Mesendoderm (in vitro differentiated cells): ENCODE measurements around the gene IGF1R.
A peak's percentile ranks its signal among the peaks of the same experiment; 100 is the strongest.

Experiments used
- DNase-seq: peaks from one replicate; pipeline ENCODE4 v3.0.0; 2013
- H2AK5ac ChIP-seq: 2 replicates; pipeline ENCODE4 v1.6.1; 2013; ENCODE audit warnings: low read length, inconsistent platforms
- H2BK120ac ChIP-seq: 2 replicates; pipeline ENCODE4 v1.6.1; 2013; ENCODE audit warnings: low read depth, mild to moderate bottlenecking, low read length, moderate library complexity, mixed read lengths
- H2BK15ac ChIP-seq: replicated peaks from 2 replicates; pipeline ENCODE4 v1.6.1; 2013; ENCODE audit warnings: low read depth, mild to moderate bottlenecking, moderate library complexity
- H2BK5ac ChIP-seq: 2 replicates; pipeline ENCODE4 v1.6.1; 2013; ENCODE audit warnings: low read length, inconsistent platforms
- H3K18ac ChIP-seq: 2 replicates; pipeline ENCODE4 v1.6.1; 2013; ENCODE audit warnings: mild to moderate bottlenecking, low read length, mixed read lengths
- H3K23ac ChIP-seq: one replicate; pipeline ENCODE4 v1.6.1; 2013; ENCODE audit warnings: low read length
- H3K27ac ChIP-seq: 2 replicates; pipeline ENCODE4 v1.5.1; 2013; ENCODE audit warnings: low read depth, mild to moderate bottlenecking, inconsistent platforms, low read length, moderate library complexity
- H3K27me3 ChIP-seq: 2 replicates; pipeline ENCODE4 v1.6.1; 2013; ENCODE audit warnings: low read length, control low read depth, mild to moderate bottlenecking, inconsistent platforms; ENCODE audit not compliant: insufficient read depth, poor library complexity
- H3K36me3 ChIP-seq: 2 replicates; pipeline ENCODE4 v1.6.1; 2013; ENCODE audit warnings: low read length, inconsistent platforms; ENCODE audit not compliant: control insufficient read depth, insufficient read depth
- H3K4ac ChIP-seq: one replicate; pipeline ENCODE4 v1.6.1; 2013; ENCODE audit warnings: low read depth, mild to moderate bottlenecking, low read length, moderate library complexity
- H3K4me1 ChIP-seq: 2 replicates; pipeline ENCODE4 v1.6.1; 2013; ENCODE audit warnings: low read depth, low read length, inconsistent platforms; ENCODE audit not compliant: control insufficient read depth
- H3K4me2 ChIP-seq: 2 replicates; pipeline ENCODE4 v1.6.1; 2013; ENCODE audit warnings: low read length
- H3K4me3 ChIP-seq: 2 replicates; pipeline ENCODE4 v1.5.1; 2013; ENCODE audit warnings: mild to moderate bottlenecking, low read length
- H3K56ac ChIP-seq: one replicate; pipeline ENCODE4 v1.6.1; 2013; ENCODE audit warnings: low read length
- H3K79me1 ChIP-seq: 2 replicates; pipeline ENCODE4 v1.6.1; 2013; ENCODE audit warnings: low read length, inconsistent platforms
- H3K79me2 ChIP-seq: 2 replicates; pipeline ENCODE4 v1.6.1; 2013; ENCODE audit warnings: mild to moderate bottlenecking, low read length; ENCODE audit not compliant: control insufficient read depth, insufficient read depth
- H3K9ac ChIP-seq: 2 replicates; pipeline ENCODE4 v1.6.1; 2013; ENCODE audit warnings: low read length, inconsistent platforms
- H4K5ac ChIP-seq: one replicate; pipeline ENCODE4 v1.6.1; 2013; ENCODE audit warnings: low read length
- H4K8ac ChIP-seq: one replicate; pipeline ENCODE4 v1.6.1; 2013; ENCODE audit warnings: low read depth, mild to moderate bottlenecking, control low read depth, low read length, moderate library complexity
- WGBS: extraction: QIAGEN DNeasy Blood & Tissue Kit; methylation state at CpG from one replicate; pipeline ENCODE4 v1.1.7; 2013; ENCODE audit warnings: low lambda C conversion rate, missing lambda C conversion rate; ENCODE audit not compliant: insufficient coverage; ENCODE audit errors: extremely low coverage; 5-methylcytosine and 5-hydroxymethylcytosine counted together

The IGF1R gene

DNA sequence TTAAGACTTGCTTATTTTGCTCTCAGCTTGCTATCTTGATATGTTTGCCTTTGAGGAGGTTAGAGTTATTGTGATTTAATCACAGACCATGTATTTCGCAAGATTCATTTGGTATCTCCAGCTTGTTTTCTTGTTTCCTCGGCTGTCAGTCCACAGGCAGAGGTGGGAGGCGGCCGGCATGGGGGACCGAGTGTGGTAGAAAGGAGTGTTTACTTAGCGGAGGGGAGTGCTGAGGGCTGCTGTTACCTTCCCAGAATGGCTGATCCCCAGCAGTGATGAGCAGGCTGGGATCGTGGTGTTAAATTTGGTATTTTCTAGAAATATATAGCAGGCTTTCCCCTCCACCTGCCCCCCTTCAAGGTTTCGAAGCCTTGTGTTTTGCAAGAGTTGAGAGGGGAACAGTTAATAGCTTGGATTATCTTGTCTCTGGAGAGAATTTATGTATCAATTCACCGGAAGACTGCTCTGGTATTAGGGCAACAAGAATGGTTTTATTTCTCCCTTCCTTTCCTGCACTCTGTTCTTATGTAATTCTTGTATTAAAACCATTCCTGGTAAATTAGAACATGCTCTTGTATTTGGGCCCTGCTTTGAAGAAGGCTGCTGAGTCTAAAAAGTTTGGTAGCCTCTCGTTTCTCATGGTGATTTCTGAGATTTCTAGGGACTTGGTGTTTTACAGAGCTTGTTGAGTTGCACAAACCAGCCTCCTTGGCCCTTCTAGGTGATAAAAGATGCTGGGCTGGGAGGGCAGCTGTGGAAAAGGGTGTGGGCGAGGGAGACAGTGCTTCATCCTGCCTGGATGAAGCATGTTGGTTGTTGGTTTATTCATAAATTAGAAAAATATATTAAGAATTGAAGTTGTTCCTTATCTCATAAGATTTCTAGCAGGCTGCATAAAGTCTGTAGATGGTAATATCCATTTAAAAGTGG lies 151.4 kb downstream of the IGF1R start:
- peak overlapping the region; percentile 55 for H3K18ac ChIP-seq
- H3K79me2 ChIP-seq, result peaks cover 64% of the 10 kb centered on the region
- H2BK120ac ChIP-seq, result no peak overlapping the region
- H2BK15ac ChIP-seq, result peak overlapping the region; percentile 86
- no peak overlapping the region for H3K4me3 ChIP-seq
- H4K5ac ChIP-seq, result no peak overlapping the region
- H3K9ac ChIP-seq, result peak overlapping the region; percentile 26
- H3K23ac ChIP-seq, result peak overlapping the region; percentile 66
- peaks cover 44% of the 10 kb centered on the region for H3K79me1 ChIP-seq
- H3K4ac ChIP-seq, result peak overlapping the region; percentile 83
- no peaks in the 10 kb centered on the region for H3K27me3 ChIP-seq
- H2BK5ac ChIP-seq, result no peak overlapping the region
- H3K56ac ChIP-seq, result peak overlapping the region; percentile 60
- H3K4me2 ChIP-seq, result peak overlapping the region; percentile 61
- no peak overlapping the region for H4K8ac ChIP-seq
- peak overlapping the region; percentile 89 for H3K27ac ChIP-seq
- no CpG with 5 or more reads among the region's 11 CpGs for WGBS
- no peaks in the 10 kb centered on the region for H3K36me3 ChIP-seq
- DNase-seq, result peak; percentile 85
- H2AK5ac ChIP-seq, result no peak overlapping the region
- H3K4me1 ChIP-seq, result peaks cover 31% of the 10 kb centered on the region

DNA sequence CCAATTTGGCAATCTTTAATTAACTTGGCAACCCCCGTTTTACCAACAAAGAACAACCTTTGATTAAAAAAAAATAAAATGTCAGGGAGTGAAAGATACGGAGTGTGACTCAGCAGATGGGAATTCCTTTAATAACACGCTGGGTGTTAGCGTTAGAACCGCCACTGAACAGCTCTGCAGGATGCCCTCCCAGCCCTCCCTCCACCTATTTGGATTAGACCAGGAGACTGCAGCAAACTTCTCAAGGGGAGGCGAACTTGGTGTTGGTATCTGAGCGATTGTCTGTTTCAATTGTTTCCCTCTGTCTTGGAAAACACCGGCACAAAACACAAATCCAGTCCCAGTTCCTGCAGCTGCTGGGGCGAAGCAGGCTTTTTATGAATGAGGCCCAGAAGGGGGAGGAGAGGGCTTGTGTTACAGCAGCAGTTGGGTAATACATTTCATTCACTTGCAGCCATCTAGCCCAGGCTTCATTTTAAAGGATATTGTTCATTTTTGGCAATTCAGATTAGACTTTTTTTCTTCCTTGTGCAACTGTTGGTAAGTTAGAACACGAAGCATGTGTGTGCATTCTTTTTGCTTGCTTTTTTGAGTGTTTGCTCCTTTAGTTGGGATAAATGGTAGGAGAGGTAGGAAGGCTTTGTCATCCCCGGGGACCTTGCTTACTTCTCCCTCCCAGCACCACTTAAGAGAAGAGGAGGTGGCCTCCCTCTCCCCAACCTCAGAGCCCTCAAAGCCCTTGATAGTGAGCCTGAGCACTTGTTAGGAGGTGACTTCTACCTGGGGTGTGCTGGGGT lies 152.3 kb downstream of the IGF1R start:
- no peak overlapping the region for H4K8ac ChIP-seq
- H3K56ac ChIP-seq, result peak overlapping the region; percentile 84
- peak overlapping the region; percentile 6 for H3K9ac ChIP-seq
- peak overlapping the region; percentile 16 for H3K4me2 ChIP-seq
- no CpG with 5 or more reads among the region's 11 CpGs for WGBS
- no peaks in the 10 kb centered on the region for H3K27me3 ChIP-seq
- H3K79me1 ChIP-seq, result peaks cover 43% of the 10 kb centered on the region
- H3K79me2 ChIP-seq, result peaks cover 64% of the 10 kb centered on the region
- peak overlapping the region; percentile 25 for H3K23ac ChIP-seq
- no peak overlapping the region for H2BK120ac ChIP-seq
- H3K4ac ChIP-seq, result peak overlapping the region; percentile 81
- no peak overlapping the region for H2AK5ac ChIP-seq
- peak overlapping the region; percentile 94 for H3K27ac ChIP-seq
- peaks cover 31% of the 10 kb centered on the region for H3K4me1 ChIP-seq
- H3K4me3 ChIP-seq, result no peak overlapping the region
- peak overlapping the region; percentile 82 for H3K18ac ChIP-seq
- DNase-seq, result peak; percentile 95
- H2BK15ac ChIP-seq, result peak overlapping the region; percentile 37
- no peak overlapping the region for H4K5ac ChIP-seq
- H2BK5ac ChIP-seq, result peak overlapping the region; percentile 72
- no peaks in the 10 kb centered on the region for H3K36me3 ChIP-seq

DNA sequence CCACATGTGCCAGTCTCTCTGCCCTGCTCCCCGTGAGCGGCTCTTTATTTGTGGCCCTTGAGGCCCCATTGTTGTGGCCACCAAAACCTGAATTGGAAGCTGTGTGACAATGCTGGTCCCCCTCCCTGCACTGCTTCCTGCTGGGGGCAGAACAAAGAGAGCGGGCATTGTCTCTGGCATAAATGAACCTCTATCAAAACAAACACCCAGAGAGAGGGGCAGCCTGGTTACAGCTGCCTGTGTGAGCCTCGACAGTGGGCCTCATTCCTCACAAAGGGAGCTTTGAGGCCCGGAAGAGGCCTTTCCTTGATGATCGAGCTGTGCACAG lies 152.9 kb downstream of the IGF1R start:
- no peak overlapping the region for H2AK5ac ChIP-seq
- peak overlapping the region; percentile 82 for H3K18ac ChIP-seq
- peak overlapping the region; percentile 84 for H3K56ac ChIP-seq
- peaks cover 40% of the 10 kb centered on the region for H3K79me1 ChIP-seq
- H3K9ac ChIP-seq, result peak overlapping the region; percentile 23
- no peak overlapping the region for H4K5ac ChIP-seq
- peaks cover 63% of the 10 kb centered on the region for H3K79me2 ChIP-seq
- H2BK5ac ChIP-seq, result peak overlapping the region; percentile 72
- peak overlapping the region; percentile 94 for H3K27ac ChIP-seq
- H4K8ac ChIP-seq, result no peak overlapping the region
- H3K36me3 ChIP-seq, result no peaks in the 10 kb centered on the region
- peak overlapping the region; percentile 25 for H3K23ac ChIP-seq
- WGBS, result no CpG with 5 or more reads among the region's 6 CpGs
- peaks cover 31% of the 10 kb centered on the region for H3K4me1 ChIP-seq
- H3K4me2 ChIP-seq, result no peak overlapping the region
- peak overlapping the region; percentile 81 for H3K4ac ChIP-seq
- DNase-seq, result peak; percentile 67
- H2BK15ac ChIP-seq, result peak overlapping the region; percentile 37
- no peaks in the 10 kb centered on the region for H3K27me3 ChIP-seq
- H2BK120ac ChIP-seq, result no peak overlapping the region
- H3K4me3 ChIP-seq, result no peak overlapping the region

DNA sequence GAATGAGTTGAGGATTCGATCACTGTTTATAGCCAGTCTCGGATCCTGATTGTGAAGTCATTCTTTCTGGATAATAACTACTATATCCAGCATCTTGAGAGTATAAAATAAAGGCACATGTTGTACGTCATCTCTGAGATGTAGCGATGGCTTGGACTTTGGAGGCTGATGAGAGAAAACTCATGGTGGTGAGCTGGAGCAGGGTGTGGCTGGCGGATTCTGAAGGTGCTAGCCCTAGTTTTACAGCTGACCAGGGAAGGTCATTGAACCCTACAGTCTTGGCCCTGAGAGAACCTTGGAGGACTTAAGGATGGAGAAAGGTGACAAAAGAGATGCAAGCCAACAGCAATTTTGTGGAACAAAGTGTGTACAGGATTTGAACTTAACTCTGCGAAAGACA lies 153.8 kb downstream of the IGF1R start:
- Histone ChIP-seq H3K27me3 (no peaks in the 10 kb centered on the region), H3K4me3 (no peak overlapping the region), H3K79me2 (peaks cover 63% of the 10 kb centered on the region), H3K4ac (no peak overlapping the region), H2BK5ac (no peak overlapping the region), H3K9ac (no peak overlapping the region), H3K4me2 (no peak overlapping the region), H3K56ac (peak overlapping the region; percentile 84), H4K8ac (no peak overlapping the region), H3K79me1 (peaks cover 40% of the 10 kb centered on the region), H2BK120ac (no peak overlapping the region), H2AK5ac (peak overlapping the region; percentile 88), H3K4me1 (peaks cover 31% of the 10 kb centered on the region), H3K36me3 (no peaks in the 10 kb centered on the region), H3K18ac (peak overlapping the region; percentile 13), H3K23ac (peak overlapping the region; percentile 81), H4K5ac (no peak overlapping the region), H3K27ac (no peak overlapping the region), H2BK15ac (no peak overlapping the region)
- DNase-seq, result no peak
- no CpG with 5 or more reads among the region's 6 CpGs for WGBS

DNA sequence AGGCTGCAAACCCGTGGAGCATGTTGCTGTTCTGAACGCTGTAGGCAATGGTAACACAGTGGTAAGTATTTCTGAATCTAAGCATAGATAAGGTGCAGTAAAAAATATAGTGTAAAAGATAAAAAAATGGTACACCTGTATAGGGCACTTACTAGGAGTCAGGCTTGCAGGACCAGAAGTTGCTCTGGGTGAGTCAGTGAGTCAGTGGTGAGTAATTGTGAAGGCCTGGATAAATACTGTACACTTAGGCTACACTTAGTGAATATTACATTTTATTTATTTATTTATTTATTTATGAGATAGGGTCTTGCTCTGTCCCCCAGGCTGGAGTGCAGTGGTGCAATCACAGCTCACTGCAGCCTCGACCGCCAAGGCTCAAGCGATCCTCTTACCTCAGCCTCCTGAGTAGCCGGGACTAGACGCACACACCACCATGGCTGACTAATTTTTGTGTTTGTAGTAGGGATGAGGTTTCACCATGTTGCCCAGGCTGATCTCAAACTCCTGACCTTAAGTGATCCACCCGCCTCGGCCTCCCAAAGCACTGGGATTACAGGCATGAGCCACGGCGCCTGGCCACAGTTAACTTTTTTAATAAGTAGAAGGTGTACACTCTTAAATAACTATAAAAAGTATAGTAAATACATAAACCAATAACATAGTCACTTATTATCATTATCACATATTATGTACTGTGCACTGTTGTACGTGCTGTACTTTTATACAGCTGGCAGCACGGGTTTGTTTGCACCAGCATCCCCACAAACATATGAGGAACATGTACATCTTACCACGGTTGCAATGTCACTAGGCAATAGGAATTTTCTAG lies 155.1 kb downstream of the IGF1R start:
- Histone ChIP-seq H3K23ac (no peak overlapping the region), H2BK5ac (no peak overlapping the region), H4K8ac (no peak overlapping the region), H3K4me1 (peaks cover 28% of the 10 kb centered on the region), H3K27ac (no peak overlapping the region), H2BK15ac (no peak overlapping the region), H4K5ac (no peak overlapping the region), H3K36me3 (no peaks in the 10 kb centered on the region), H3K4me3 (no peak overlapping the region), H3K79me2 (peaks cover 60% of the 10 kb centered on the region), H3K9ac (no peak overlapping the region), H3K4ac (no peak overlapping the region), H3K18ac (no peak overlapping the region), H3K4me2 (no peak overlapping the region), H3K56ac (no peak overlapping the region), H2AK5ac (no peak overlapping the region), H3K79me1 (peaks cover 33% of the 10 kb centered on the region), H2BK120ac (no peak overlapping the region), H3K27me3 (no peaks in the 10 kb centered on the region)
- DNase-seq, result no peak
- WGBS, result no CpG with 5 or more reads among the region's 14 CpGs
